GM20000 (cell line): ENCODE measurements around the gene TTC39A.
"Not testable (repeated sequence)": the region's sequence is repeated elsewhere in the genome, so short reads cannot be mapped to it uniquely, and the experiment has no call there.

Experiments used
- DNase-seq: peaks from one replicate; pipeline ENCODE4 v3.0.0; 2012; ENCODE audit warnings: low spot score
- TF ChIP-seq, protein P1 (sequence below): IDR thresholded peaks from 2 replicates; pipeline ENCODE4 v1.5.1; 2012; ENCODE audit warnings: mild to moderate bottlenecking, control low read depth; ENCODE audit errors: extremely low read depth, missing control alignments

TTC39A gene

DNA sequence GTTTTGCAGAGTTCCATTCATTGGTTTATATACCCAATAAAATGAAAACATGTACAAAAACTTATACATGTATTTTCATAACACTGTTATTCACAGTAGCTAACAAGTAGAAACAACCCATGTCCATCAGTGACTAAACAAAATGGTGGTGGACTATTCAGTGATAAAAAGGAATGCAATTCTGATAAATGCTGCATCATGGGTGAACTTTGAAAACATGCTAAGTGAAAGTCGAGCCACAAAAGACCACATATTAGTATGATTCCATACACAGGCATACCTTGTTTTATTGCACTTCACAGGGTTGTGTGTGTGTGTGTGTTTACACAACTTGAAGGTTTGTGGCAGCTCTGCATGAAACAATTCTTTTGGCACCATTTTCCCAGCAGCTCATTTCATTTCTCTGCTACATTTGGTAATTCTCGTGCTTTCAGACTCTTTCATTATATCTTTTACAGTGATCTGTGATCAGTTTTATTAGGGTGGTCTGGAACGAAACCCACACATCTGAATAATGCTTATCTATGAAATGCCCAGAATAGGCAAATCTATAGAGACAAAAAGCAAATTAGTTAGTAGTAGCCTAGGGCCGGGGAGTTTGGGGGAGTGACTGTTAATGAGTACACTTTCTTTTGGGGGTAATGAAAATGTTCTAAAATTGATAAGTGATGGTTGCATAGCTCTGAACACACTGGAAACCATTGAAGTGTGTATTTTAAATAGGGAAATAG is 67.0 kb downstream of the TTC39A start:
- no peak for DNase-seq
- TF ChIP-seq, protein P1, sequence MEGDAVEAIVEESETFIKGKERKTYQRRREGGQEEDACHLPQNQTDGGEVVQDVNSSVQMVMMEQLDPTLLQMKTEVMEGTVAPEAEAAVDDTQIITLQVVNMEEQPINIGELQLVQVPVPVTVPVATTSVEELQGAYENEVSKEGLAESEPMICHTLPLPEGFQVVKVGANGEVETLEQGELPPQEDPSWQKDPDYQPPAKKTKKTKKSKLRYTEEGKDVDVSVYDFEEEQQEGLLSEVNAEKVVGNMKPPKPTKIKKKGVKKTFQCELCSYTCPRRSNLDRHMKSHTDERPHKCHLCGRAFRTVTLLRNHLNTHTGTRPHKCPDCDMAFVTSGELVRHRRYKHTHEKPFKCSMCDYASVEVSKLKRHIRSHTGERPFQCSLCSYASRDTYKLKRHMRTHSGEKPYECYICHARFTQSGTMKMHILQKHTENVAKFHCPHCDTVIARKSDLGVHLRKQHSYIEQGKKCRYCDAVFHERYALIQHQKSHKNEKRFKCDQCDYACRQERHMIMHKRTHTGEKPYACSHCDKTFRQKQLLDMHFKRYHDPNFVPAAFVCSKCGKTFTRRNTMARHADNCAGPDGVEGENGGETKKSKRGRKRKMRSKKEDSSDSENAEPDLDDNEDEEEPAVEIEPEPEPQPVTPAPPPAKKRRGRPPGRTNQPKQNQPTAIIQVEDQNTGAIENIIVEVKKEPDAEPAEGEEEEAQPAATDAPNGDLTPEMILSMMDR: no peak

DNA sequence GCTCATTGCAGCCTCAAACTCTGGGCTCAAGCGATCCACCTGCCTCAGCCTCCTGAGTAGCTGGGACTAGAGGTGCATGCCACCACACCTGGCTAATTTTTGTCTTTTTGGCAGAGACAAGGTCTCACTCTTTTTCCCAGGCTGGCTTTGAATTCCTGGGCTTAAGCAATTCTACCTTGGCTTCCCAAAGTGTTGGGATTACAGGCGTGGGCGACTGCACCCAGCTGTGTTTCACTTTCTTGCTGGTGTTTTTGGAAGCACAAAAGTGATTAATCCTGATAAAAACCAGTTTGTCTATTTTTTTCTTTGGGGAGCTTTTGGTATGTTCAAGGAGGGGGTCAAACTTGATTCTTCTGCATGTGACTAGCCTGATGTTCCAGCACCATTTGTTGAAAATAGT is 75.0 kb downstream of the TTC39A start:
- TF ChIP-seq, protein P1: no peak
- DNase-seq: no peak

DNA sequence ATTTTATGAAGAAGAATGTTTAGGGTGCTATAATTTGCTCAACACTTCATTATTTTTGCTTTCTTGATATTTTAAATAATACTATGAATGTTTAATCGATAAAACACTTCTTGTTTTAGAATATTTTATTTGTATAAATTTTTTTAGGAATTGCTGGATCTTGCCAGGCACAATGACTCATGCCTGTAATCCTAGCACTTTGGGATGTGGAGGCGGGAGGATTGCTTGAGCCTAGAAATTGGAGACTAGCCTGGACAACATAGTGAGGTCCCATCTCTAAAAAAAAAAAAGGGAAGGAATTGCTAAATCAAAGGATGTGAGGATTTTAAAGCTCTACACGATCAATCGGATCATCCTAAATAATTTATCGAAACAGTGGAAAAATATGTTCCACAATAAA is 76.7 kb downstream of the TTC39A start:
- DNase-seq: no peak
- TF ChIP-seq, protein P1: no peak

GRCh38 chr1:51252366-51252765 is 78.0 kb downstream of the TTC39A start:
- no peak for DNase-seq
- TF ChIP-seq, protein P1: no peak

DNA sequence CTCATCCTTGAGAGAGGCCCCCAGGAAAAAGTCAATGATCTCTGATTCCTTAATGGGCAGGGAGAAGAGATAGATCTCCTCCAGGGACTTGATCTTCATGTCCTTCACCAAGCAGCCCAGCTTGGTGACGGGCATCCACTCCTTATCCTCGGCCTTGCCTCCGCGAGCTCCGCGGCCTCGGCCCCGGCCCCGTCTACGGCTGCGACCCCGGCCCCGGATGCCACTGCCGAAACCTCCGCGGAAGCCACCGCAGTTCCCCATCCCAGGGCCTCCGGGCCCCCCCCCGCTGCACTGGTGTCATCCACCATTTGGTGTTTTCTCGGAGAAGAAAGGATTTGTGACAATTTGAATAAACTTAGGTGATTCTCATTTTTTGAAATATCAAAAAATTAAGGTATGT is 79.2 kb downstream of the TTC39A start:
- DNase-seq: not testable (repeated sequence)

- not testable (repeated sequence) for DNase-seq
Observed at GRCh38 chr1:51250729-51251128, 79.6 kb downstream of the TTC39A start.

- TF ChIP-seq, protein P1: no peak
- no peak for DNase-seq
Observed at GRCh38 chr1:51249445-51249844, 80.9 kb downstream of the TTC39A start.

GRCh38 chr1:51247499-51247898 is 82.9 kb downstream of the TTC39A start:
- no peak for DNase-seq
- TF ChIP-seq, protein P1: no peak

DNA sequence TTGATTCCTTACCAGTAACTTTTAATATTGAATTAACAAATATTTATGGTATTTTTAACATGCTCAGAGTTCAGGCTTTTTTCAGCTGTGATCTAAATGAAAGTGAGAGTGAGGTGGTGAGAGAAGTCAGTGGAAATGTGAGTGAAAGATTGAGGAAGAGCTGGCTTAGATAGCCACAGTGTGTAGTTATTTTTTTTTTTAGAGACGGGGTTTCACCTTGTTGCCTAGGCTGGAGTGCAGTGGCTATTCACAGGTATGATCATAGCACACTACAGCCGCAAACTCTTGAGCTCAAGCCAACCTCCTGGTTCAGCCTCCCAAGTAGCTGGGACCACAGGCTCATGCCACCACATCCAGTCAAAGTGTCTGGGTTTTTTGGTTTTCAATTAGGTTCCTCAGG is 83.3 kb downstream of the TTC39A start:
- DNase-seq: peak; percentile 75
- TF ChIP-seq, protein P1: no peak
